HG03520 (cell line): ENCODE data around the gene RFC1.
"Not testable (repeated sequence)": the region's sequence is repeated elsewhere in the genome, so short reads cannot be mapped to it uniquely, and the experiment has no call there.

Source experiments
- ATAC-seq: cut with Tn5 transposase; IDR thresholded peaks from one replicate; pipeline ENCODE4 v1.9.1; 2021; ENCODE audit warnings: mild to moderate bottlenecking, moderate library complexity; ENCODE audit not compliant: unreplicated experiment

The RFC1 gene

DNA sequence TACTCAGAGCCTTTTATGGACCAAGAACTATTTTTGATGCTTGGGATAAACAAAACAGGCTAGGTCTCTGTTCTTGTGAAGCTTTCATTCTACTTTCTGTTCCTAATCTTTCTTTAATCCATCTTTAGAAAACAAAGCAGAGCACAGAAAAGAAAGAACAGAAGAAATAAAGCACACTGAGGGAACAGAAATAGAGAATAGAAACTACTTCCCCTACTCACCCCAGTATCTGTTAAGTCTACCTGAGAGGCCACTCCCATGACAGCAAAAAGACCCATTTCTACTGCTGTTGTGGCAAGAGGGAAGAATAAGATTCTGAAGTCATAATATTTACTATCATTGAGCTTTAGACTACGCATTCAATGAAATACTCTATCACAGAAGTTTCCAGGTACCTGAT is 9.2 kb downstream of the RFC1 start:
- ATAC-seq = no peak

DNA sequence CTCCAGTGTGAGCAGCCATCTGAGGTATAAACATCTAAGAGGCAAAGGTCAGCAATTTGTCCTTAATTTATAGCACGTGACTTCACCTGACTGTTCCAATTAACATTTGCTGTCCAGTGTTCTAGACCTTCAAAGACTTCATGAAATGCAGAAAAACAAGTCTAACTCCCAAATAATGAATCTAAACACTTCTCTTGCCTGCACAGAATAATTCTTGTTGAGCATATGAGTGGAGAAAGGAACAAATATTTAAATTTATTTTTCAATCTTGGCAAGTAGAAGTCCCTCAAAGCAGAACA is 12.0 kb downstream of the RFC1 start:
- ATAC-seq = no peak

DNA sequence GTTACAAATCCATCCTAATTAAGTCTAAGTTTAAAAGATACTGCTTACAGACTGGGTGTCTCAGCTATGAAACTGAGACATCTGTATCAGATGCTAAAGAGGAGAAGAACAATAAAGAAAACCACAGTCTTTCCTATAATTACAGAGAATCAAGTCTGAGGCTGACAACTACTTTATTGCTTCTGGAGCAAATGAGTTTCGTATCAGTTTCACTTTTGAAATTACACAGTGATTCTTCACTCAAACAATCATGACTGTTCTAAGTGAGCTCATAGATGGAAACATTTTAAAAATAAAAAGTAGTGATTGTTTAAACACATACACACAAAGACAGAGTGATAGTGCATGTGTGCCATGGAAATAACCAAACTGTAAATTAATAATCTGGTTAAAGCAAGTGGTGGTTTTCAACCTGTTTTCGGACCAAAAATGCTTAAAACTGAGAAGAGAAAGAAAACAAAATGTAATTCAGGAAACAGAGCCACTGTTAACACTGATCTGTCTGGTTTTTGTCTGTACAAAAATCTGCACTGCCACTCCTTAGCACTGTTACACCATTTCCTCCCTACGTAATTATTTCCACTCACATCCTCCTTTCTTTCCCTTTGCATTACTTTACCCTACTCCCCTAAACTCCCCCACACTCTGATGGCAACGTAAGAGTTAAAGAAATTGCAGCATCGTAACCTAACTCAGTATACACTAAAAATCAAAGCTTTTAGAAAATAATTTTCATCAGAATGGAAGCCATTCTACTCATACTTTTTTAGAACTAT is 12.5 kb downstream of the RFC1 start:
- peak; percentile 80 for ATAC-seq

DNA sequence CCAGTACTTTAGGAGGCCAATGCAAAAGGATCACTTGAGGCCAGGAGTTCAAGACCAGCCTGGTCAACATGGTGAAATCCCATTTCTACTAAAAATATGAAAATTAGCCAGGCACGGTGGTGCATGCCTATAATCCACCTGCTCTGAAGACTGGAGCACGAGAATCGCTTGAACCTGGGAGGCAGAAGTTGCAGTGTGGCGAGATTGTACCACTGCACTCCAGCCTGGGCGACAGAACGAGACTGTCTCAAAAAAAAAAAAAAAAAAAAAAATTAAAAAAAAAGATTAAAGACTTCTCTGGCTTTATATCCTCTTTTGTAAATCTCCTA is 13.0 kb downstream of the RFC1 start:
- ATAC-seq = not testable (repeated sequence)

- no peak for ATAC-seq
Measured at GRCh38 chr4:39349326-39349725, 16.8 kb downstream of the RFC1 start.

DNA sequence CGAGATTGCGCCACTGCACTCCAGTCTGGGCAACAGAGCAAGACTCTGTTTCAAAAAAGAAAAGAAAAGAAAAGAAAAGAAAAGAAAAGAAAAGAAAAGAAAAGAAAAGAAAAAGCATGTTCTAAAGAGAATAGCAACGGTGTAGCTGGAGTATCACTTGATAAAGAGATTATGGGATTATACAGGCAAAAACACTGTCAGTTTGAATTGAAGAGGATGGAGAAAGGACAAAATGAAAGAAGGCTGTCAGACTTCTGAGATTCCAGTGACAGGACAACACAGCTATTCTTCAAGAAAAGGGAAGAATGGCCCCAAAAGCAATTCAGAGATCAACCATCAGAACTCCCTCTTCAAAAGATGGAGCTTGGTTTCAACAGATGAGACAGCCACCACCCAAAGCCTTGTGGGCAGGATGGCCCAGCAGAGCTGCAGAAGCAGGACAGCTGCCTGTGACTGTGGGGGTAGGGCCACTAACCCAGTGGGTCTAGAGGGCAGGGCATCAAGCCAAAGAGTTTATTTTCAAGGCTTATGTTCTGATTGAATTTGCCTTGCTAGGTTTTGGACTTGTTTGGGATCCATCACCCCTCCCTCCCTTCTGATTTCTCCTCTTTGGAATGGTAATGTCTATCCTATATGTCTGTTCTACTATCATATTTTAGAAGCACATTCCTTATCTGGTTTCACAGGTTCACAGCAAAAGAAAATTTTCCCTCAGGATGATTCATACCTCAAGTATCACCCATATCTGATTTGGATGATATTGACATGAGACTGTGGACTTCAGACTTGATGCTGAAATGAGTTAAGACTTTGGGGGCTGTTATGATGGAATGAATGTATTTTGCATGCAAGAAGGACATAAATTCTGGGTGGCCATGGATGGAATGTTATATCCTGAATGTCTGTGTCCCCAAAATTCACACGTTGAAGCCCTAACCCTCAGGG is 17.5 kb downstream of the RFC1 start:
- ATAC-seq = no peak

GRCh38 chr4:39346856-39347519 is 19.2 kb downstream of the RFC1 start:
- no peak for ATAC-seq

DNA sequence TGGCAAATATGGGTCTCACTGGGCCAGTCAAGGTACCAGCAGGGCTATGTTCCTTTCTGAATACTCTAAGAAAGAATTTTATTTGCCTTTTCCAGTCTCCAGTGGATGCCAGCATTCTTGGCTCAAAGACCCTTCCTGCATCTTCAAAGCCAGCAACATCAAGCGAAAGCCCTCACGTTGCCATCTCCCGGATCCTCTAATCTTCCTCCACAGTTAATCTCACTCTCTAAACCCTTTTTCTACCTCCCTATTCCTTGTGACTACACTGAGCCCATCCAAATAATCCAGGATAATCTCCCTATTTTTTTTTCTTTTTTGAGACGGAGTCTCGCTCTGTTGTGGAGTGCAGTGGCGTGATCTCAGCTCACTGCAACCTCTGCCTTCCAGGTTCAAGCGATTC is 23.4 kb downstream of the RFC1 start:
- no peak for ATAC-seq

DNA sequence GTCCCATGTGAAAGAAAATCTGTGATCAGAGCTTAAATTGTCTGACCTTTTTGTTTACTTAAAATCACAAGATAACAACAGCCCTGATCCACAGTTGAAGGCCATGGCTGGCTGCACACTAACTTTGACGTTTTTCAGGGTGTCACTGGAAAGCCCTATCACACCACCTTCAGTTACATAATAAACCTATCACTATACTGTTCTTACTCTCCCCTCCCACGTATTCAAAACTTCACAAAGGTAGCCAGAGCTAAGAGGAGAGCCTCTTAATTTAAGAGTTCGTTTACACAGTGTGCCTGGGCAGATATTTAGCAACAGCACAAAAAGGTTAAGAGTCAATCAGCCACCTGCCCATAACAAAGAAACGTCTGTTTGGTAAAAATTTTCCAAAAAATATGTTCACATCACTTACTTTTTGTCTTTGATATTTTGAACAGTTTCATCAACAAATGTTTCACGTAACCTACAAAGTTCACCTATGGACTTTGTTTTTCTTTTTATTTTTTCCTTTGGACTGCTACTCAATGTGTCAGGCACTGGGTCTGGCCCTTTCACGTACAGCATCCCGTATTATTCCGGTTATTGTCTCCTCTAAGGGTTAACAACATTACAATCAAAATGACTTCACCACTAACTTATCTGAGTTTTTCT is 25.0 kb downstream of the RFC1 start:
- ATAC-seq = no peak

DNA sequence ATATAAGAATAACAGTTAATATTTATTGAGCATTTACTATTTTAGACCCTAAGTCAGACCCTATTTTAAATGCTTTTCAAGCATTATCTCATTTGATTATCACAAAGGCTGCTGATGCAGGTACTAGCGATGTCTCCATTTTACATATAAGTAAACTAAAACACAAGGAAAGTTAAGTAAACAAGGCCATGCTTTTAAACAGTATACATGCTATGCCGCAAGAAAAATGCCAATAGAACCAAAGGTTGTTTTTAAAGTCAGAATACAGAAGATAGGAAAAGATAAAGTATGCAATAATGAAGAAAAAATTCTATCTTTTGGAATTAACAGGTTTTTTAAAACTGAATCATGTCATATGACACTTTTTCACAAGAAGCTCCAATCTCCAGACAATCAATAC is 26.2 kb downstream of the RFC1 start:
- ATAC-seq = no peak

- no peak for ATAC-seq
Measured at GRCh38 chr4:39337841-39338240, 28.3 kb downstream of the RFC1 start.

DNA sequence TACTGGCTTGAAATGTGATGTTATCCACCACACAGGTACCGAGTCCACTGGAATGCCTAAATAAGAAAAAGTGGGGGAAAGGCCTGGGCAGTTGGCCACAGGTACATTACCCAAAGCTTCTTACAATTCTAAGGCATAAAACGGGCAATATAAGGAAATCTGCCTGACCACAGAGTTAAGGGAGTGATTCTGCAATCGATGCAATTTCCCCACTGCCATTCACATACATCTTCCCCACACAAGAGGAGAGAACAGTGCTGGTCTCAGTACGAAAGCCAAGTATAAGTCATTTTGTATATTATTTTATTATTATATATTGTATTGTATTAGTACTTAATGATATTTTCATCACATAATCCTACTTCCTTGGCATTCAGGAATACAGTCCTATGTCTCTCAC is 30.6 kb downstream of the RFC1 start:
- ATAC-seq = no peak

- no peak for ATAC-seq
Measured at GRCh38 chr4:39331191-39331590, 35.0 kb downstream of the RFC1 start.

DNA sequence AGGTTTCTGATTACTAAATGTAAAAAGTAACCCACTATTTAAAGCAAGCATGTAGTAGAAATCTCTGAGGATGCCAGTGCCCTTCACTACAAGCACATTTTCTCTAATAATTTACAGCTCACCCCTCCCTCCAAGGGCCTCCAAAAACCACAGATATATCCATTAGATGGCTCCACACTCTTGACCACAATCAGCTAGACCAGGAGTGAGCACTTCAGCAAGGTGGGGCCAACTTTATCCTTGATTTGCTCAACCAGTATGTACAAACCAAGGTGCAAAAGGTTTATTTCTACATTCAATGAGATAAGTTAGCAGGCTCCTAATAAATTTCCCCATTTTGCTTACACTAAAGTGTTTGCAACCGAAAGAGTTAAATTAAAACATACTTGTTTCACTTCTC is 35.8 kb downstream of the RFC1 start:
- no peak for ATAC-seq

GRCh38 chr4:39326468-39326977 is 39.6 kb downstream of the RFC1 start:
- ATAC-seq = no peak

DNA sequence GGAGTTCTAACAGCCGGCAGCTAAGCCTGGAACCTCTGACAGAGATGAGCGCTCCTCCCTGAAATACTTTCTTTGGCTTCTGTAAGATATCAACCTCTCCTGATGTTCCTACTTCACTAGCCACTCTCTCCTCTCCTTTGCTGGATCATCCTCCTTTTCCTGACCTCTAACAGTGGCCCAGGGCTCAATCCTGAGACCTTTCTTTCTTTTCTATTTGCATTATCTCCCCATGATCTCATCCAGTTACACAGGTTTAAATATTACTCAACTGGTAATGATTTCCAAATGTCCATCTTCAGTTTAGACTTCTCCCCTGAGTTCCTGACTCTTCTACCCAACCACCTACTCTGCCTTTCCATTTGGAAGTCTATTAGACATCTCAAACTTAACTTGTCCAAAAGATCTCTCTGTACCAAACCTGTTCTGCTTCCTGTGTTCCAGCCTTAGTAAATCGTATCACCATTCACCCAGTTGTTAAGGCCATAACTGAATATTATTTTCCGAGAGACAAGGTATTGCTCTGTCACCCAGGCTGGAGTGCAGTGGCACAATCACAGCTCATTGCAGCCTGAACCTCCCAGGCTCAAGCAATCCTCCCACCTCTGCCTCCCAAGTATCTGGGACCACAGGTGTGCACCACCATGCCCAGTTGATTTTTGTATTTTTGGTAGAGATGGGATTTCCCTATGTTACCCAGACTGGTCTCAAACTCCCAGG is 41.1 kb downstream of the RFC1 start:
- no peak for ATAC-seq

GRCh38 chr4:39324446-39324845 is 41.7 kb downstream of the RFC1 start:
- no peak for ATAC-seq

DNA sequence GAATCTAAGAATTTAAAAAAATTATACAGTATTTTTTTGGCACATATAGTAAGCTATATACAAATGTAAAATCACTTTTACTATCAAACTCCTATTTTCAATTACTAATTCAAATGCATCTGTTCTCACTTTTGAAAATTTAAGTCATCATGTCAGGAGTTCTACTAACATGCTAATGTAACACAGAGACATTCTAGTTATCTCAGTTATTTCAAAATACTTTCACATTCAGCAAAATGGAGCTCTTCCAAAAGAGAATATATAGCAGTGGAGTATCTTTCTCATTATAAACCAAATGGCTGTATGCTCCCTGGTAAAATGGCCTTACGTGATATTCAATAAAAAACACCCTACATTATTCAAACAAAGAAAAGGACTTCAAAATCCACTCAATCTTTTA is 42.3 kb downstream of the RFC1 start:
- no peak for ATAC-seq

GRCh38 chr4:39320381-39321115 is 45.6 kb downstream of the RFC1 start:
- no peak for ATAC-seq

GRCh38 chr4:39319676-39320075 is 46.5 kb downstream of the RFC1 start:
- ATAC-seq = no peak
